ENCODE results near the gene ARID5B.
"Not testable (repeated sequence)": the region's sequence is repeated elsewhere in the genome, so short reads cannot be mapped to it uniquely, and the experiment has no call there.

Gene ARID5B

DNA sequence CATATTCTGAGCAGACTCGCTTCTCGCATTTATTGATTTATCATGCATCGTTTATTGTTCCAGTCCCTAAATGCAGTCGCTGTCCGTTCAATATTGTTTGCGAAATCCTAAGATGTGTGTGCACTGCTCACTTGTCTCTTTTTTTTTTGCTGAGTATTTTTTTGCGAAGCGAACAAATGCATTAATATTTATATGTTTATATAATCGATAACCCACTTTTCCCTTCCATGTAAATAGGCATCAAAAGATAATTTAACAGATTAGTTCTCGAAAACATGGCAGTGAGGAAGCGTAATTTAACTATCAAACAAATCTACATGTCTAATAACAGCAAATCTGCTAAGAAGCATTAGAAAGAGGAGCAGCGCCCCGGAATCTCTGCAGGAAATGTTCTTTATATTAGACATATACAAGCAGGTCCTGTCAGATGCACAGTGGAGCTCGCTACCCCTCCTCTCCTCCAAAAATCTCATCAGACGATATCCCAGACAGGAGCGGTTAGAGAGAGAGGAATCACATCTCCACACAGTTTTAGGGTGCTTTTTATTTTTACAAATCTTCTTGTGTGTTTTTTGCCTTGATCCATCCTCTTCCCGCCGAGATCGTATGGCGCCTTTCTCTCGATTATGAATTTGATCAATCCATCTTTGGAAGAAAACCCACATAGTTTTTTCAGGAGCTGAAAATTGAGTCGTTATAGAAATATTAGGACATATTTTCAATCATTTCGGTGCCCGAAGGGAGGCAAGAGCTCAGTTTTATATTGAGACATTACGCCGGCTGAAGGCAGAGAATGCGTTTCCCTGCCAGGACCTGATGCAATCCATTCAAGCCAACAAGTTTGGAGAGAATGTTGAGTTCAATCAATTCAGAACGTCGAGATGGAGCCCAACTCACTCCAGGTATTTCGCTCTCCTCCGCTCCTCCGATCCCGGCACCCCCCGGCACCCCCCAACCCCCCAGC is at the start of gene ARID5B:
TSS of gene ARID5B (plus strand) at position 871 of the 964 bp plus-strand sequence. CDS start at position 882, 11 bp downstream.
- peak; percentile 18 for DNase-seq

DNA sequence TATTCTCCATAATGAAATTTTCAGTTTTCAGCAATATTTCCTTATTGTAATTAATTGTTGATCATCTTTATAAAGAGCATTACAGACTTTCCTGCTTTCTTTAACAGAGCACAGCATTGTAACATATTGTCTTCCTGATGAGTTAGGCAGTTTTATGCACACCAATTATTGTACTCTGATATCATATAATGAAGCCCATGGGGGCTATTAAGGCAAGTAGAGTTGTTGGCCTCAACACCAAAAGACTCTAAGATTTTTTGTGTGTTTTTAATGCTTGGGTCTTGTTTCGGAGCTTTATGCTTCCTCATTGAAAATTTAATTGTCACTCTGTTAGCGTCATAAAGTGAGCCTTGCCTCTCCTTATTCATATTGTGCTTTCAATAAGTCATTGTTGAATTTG is 49.2 kb upstream of the ARID5B start:
- DNase-seq = no peak

DNA sequence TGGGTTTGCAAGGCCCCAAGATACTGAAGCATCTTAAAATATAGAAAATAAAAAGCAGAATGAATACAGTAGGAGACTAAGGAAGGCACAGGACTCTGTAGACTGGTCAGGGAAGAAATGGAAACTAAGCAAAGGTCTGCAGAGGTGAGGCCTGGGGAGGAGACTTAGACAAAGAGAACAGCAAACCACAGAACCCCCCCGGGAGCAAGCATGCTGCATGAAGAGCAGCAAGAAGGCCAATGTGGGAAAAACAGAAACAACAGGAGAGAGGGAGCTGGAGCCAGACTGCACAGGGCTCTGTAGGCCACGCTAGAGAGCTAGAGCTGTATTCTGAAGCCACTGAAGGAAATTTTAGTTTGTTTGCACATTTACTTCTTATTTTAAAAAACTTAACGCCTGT is 45.7 kb upstream of the ARID5B start:
- DNase-seq = no peak

GRCh38 chr10:61857746-61858145 is 43.8 kb upstream of the ARID5B start:
- DNase-seq = no peak

GRCh38 chr10:61859786-61860185 is 41.7 kb upstream of the ARID5B start:
- DNase-seq = no peak

- no peak for DNase-seq
Observed at GRCh38 chr10:61860964-61861758, 40.3 kb upstream of the ARID5B start.

DNA sequence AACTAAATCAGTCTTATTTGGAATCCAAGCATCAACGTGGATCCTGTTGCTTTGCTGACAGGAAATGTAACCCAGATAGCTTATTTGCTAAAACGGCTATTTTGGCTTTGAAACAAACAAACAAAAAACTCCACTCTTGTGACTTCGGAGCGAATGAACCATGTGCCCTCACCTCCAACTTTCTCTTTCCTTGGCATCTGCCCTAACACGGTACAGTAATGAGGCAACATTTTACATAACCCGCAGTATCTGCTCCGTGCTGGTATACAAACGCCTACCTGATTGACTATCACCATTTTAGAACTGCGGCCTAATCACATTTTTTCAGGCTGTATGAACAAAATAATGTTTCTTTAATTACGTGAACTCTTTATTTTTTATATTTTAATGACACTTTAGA is 37.5 kb upstream of the ARID5B start:
- DNase-seq = no peak

DNA sequence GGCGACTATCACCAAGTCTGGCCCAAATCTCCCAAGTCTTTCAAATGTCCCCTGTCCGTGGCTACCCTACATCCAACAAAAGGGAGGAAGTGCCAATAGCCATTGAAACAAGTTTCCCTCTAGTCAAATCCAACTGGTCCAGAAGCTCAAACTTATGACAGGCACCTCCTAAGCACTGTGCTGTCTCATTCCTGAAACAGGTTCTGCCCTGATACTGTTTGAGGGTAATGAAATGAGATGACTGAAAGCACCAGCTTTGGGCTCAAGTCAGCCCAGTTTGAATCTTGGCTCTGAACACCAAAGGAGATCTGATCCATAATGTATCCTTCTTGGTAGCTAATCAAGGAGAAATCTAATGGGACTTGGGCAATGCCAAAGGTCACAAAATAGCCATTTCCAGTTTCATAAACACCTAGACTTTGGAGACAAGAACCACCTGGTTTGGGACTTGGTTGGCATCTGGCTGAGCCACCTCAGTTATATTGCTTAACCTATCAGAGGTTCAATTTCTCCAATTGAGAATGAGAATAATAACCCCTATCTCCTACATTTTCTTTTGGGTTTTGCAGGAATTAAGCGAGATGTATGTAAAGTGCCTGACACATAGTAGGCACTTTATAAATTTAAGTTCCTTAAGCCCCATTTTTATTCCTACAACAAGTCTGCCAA is 34.7 kb upstream of the ARID5B start:
- DNase-seq = no peak

- DNase-seq = not testable (repeated sequence)
Observed at GRCh38 chr10:61867374-61867773, 34.1 kb upstream of the ARID5B start.

- peak; percentile 58 for DNase-seq
Observed at GRCh38 chr10:61867817-61868216, 33.7 kb upstream of the ARID5B start.

DNA sequence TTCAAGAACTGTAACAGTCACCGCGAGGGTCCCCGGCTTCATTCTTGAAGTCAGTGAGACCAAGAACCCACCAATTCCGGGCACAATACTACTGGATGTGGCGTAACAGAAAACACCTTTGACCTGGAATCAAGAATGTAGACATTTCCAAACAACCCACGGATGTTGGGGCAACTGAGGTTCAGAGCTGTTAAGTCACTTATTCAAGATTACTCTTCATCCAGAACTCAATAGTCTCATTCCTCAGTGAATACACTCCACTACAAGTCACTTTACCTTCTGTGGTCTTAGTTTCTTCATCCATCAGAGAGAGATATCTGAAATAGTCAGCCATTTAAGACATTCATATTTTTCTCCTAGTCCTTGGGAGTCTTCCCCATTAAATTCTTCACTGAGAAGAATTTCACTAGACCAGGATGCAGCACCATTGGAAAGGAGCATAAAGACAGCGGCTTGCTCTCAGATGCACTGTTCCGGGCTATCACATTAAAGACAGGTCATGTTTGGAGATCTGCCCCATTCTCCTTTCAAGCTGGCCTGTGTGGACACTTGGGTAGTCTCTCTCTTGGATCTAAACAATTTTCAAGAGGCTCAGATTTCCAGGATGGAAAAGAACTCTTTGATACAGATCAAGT is 32.3 kb upstream of the ARID5B start:
- DNase-seq = no peak

DNA sequence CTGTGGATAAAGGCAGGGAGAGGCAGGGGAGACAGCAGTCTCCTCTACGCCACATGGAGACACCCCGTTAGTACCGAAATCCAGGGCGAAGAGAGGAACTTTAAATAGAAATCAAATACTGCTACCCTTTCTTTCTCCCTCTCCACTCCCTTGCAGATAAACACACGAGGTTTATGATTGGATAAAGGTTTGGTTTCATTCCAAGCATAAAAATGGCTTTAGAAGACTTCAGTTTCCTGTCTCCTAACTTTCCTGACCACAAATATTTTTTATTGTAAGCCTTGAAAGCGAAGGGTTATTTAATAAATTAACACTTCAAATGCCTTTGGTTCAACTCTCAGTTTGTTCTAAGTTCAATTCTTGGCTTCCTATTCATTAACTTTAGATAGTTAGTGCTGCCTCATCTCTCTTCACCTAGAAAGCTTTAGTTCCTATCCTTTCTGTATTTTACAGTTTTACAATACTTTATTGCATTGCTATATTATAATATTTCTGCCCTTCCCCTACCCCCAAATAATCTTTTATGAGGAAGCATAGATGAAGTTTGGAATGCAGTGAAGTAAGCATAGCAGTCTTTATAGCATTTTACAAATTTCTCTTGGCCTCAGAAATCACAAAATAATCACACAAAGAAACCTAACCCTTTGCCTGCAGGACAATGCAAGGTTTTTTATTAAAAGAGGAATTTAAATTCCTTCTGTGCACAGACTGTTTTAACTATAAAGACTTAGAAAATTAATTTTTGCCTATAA is 31.5 kb upstream of the ARID5B start:
- DNase-seq = no peak

- no peak for DNase-seq
Observed at GRCh38 chr10:61870526-61870895, 31.0 kb upstream of the ARID5B start.

GRCh38 chr10:61871487-61871886 is 30.0 kb upstream of the ARID5B start:
- no peak for DNase-seq

DNA sequence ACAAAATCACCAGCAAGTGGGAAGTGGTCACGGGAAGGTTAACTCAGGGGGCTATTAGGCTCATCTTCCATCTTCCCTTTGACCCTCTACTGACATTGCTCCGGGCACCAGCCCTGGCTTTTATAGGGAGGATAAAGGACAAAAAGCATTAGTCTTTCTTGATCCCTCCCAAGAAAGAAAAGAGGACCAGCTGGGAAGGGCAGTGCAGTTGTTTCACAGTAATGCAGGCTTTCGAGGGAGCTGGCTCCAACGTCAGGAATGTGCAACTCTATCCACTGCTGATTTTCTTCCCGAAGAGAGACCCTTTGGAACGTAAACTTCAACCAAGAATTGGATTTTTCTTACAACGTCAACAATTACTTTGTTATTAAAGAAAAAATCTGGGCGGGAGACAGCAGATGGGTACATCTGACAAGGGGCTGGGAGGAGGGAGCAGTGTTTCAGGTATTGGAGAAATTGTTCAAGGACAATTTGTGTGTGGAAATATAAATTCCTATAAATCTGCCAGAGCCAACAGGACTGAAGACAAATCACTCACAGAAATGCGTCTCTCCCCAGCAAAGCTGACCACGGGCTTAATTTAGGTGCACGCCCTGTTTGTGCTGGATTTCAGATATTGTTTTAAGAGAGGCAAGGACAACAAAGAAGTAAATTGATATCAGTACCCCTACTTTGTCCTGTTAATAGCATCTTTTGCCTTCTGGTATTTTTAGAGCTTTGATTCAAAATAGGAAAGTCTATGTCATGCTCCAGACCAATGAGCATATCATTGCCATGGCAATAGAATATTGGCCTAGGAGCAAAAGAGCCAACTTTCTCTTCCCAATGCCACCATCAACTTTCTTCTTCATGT is 23.4 kb upstream of the ARID5B start:
- DNase-seq = no peak

DNA sequence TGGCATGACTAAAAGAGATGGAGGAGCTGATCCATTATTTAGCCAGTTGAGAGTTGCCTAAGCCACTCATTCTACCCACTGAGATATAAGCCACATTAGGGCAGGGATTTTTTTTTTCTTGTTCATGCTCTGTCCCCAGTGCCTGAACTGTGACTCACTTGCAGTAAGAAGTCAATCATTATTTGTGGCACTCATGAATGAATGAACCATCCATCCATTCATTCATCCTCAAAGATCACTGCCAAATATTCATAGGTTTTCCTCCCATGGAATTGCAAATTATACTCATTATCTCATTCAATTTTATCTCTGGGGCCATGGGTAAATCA is 22.8 kb upstream of the ARID5B start:
- DNase-seq = no peak

DNA sequence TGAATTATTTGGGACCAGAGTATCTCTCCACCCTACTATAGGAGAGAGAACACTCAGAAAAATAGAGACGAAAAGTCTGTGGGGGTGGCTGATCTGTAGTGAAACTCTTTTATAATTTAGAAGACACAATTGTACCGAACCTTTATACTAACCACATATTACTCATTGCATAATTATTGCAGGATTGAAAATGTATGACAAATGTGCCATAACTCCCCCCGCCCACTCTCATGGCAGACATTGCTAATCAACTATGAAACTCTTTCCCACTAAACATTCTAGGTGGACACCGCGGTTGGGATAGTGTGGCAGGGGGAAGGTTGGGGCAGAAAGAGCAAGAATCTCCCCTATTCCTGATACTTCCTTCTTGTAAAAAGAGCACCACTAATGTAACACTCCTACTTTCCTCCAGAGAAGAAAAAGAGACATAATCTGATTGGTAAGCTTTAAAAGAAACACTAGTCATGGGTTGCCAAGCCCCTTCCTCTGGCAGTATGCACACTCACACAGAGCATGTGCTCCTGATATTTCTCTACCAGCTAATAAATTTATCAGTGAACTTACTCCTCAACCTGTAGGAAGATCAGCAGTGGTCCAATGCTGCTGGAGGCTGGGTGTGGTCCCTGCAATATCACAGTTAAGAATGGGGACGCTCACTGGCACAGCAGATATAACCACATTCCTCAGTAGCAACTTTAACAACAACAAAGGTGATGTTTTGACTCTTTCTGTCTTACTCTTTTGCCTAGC is 18.7 kb upstream of the ARID5B start:
- no peak for DNase-seq

DNA sequence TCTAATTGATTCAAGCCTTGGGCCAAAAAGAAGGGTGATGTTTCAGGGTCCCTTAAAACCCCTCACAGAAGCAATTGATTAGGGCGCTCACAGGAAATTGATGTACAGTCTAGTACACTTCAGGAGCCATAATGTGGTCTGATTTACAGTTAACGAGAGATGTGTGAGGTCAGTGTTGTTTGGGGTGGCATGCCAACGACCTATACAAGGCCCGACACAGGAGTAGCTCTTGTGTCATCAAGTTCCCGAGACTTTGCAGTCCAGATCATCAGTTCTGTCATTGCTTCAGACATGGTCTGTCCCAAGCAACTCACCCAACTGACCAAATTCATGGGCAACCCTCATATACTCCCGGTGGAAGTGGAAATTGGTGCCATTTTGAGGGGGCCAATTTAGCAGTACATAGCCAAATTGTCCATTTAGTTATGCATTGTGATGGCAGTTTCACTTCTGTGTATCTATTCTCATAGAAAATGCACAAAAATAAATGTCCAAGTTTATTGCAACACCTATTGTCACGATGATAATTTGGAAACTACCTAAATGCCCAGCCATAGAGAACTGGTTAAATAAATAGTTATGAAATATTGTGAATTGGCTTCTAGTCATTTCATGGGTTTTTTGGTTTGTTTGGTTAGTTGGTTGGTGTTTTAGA is 18.0 kb upstream of the ARID5B start:
- DNase-seq = no peak

DNA sequence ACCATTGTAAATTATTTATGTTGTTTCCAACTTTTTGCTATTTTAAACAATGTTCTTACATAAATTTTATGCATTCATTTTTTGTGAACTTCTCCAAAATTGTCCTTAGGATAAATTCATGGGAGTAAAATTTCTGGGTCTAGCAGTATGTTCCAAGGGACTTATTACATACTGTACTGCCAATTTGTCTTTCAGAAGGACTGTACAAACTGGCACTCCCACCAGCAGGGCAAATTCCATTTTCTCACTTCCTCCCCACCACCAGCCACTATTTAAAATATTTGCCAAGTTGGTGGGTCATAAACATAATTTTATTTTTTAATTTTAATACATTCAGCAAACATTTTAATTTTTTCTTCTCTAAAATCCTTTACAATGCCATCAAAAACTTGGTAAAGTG is 13.7 kb upstream of the ARID5B start:
- DNase-seq = no peak

- DNase-seq = no peak
Observed at GRCh38 chr10:61888744-61889143, 12.8 kb upstream of the ARID5B start.

Data from activated effector memory CD4-positive, alpha-beta T cell treated with Interleukin-2 at 50 U/mL for 16 hours (primary cell).